ENCODE results near the gene TTLL9.
A peak's percentile ranks its signal among the peaks of the same experiment; 100 is the strongest.

TTLL9 gene

GRCh38 chr20:31835554-31835953, 34.9 kb upstream of the TTLL9 start:
- whole genome bisulfite sequencing, 2 donors (ENCODE audit: extremely low coverage in 2 of 2, insufficient read length in 2 of 2, insufficient replicate concordance in 1 of 2): no CpG with 5 or more reads among the region's 9 CpGs
- Histone ChIP-seq H4K8ac (ENCODE audit: low read depth, low read length) (peak overlapping the region; percentile 84), H3K27ac (replicated peaks; ENCODE audit: low read length) (no peak overlapping the region), H2BK120ac (ENCODE audit: low read depth, low read length) (no peak overlapping the region), H2AK5ac (ENCODE audit: low read depth, low read length) (peak overlapping the region; percentile 72), H3K9me3 (replicated peaks in 1 of 2; ENCODE audit: control insufficient read depth in 2 of 2, insufficient read depth in 1 of 2, low read depth in 1 of 2, low read length in 2 of 2) (no peaks in the 10 kb centered on the region), H2BK12ac (ENCODE audit: low read length) (no peak overlapping the region), H3K4me3 (ENCODE audit: low read length in 2 of 2) (no peak overlapping the region), H3K79me1 (ENCODE audit: low read depth, low read length) (no peaks in the 10 kb centered on the region), H3K9ac (ENCODE audit: low read depth, low read length, poor library complexity) (peak overlapping the region; percentile 38), H2BK15ac (ENCODE audit: low read length) (peak overlapping the region; percentile 18), H3K14ac (ENCODE audit: low read length) (no peak overlapping the region), H2BK5ac (ENCODE audit: low read length) (peak overlapping the region; percentile 21), H3K4me1 (ENCODE audit: control insufficient read depth in 2 of 2, insufficient read depth in 1 of 2, low read depth in 1 of 2, low read length in 2 of 2) (peaks cover 22 to 37% of the 10 kb centered on the region in 2 donors), H2AFZ (ENCODE audit: low read length) (no peak overlapping the region), H3K4me2 (ENCODE audit: insufficient read depth, low read length, poor library complexity, severe bottlenecking) (no peak overlapping the region), H3K23ac (ENCODE audit: low read depth, low read length, poor library complexity) (no peak overlapping the region), H3K4ac (ENCODE audit: low read length) (no peak overlapping the region), H3K18ac (ENCODE audit: low read length) (peak overlapping the region; percentile 66), H3K36me3 (replicated peaks in 1 of 2; ENCODE audit: control insufficient read depth in 2 of 2, insufficient read depth in 2 of 2, low read length in 2 of 2) (no peaks in the 10 kb centered on the region), H4K91ac (ENCODE audit: low read depth, low read length, poor library complexity) (peak overlapping the region; percentile 49), H3K27me3 (ENCODE audit: control insufficient read depth in 3 of 3, insufficient read depth in 3 of 3, low read depth in 1 of 3, low read length in 3 of 3) (no peaks in the 10 kb centered on the region)
- DNase-seq (ENCODE audit: low spot score): no peak

- Histone ChIP-seq H3K4ac (ENCODE audit: low read length) (peak overlapping the region; percentile 20), H3K4me1 (ENCODE audit: control insufficient read depth in 2 of 2, insufficient read depth in 1 of 2, low read depth in 1 of 2, low read length in 2 of 2) (peaks cover 27 to 37% of the 10 kb centered on the region in 2 donors), H3K27ac (replicated peaks; ENCODE audit: low read length) (no peak overlapping the region), H2BK15ac (ENCODE audit: low read length) (peak overlapping the region; percentile 18), H3K27me3 (ENCODE audit: control insufficient read depth in 3 of 3, insufficient read depth in 3 of 3, low read depth in 1 of 3, low read length in 3 of 3) (no peaks in the 10 kb centered on the region), H3K4me3 (ENCODE audit: low read length in 2 of 2) (no peak overlapping the region), H2BK120ac (ENCODE audit: low read depth, low read length) (no peak overlapping the region), H4K91ac (ENCODE audit: low read depth, low read length, poor library complexity) (peak overlapping the region; percentile 49), H3K79me1 (ENCODE audit: low read depth, low read length) (no peaks in the 10 kb centered on the region), H3K18ac (ENCODE audit: low read length) (peak overlapping the region; percentile 66), H3K4me2 (ENCODE audit: insufficient read depth, low read length, poor library complexity, severe bottlenecking) (no peak overlapping the region), H2AFZ (ENCODE audit: low read length) (no peak overlapping the region), H2BK12ac (ENCODE audit: low read length) (no peak overlapping the region), H3K9me3 (replicated peaks in 1 of 2; ENCODE audit: control insufficient read depth in 2 of 2, insufficient read depth in 1 of 2, low read depth in 1 of 2, low read length in 2 of 2) (no peaks in the 10 kb centered on the region), H4K8ac (ENCODE audit: low read depth, low read length) (peak overlapping the region; percentile 84), H2AK5ac (ENCODE audit: low read depth, low read length) (peak overlapping the region; percentile 72), H2BK5ac (ENCODE audit: low read length) (peak overlapping the region; percentile 21), H3K23ac (ENCODE audit: low read depth, low read length, poor library complexity) (no peak overlapping the region), H3K36me3 (replicated peaks in 1 of 2; ENCODE audit: control insufficient read depth in 2 of 2, insufficient read depth in 2 of 2, low read length in 2 of 2) (no peaks in the 10 kb centered on the region), H3K14ac (ENCODE audit: low read length) (no peak overlapping the region), H3K9ac (ENCODE audit: low read depth, low read length, poor library complexity) (no peak overlapping the region)
- no CpG with 5 or more reads among the region's 14 CpGs for WGBS, 2 donors (ENCODE audit: extremely low coverage in 2 of 2, insufficient read length in 2 of 2, insufficient replicate concordance in 1 of 2)
- no peak for DNase-seq (ENCODE audit: low spot score)
These were observed 34.2 kb upstream of the TTLL9 start for GRCh38 chr20:31835977-31836852.

- peaks cover 32 to 38% of the 10 kb centered on the region in 2 donors for H3K4me1 ChIP-seq (ENCODE audit: control insufficient read depth in 2 of 2, insufficient read depth in 1 of 2, low read depth in 1 of 2, low read length in 2 of 2)
- no peak overlapping the region for H3K27ac ChIP-seq (replicated peaks; ENCODE audit: low read length)
These were observed 33.4 kb upstream of the TTLL9 start for GRCh38 chr20:31836853-31837608.

GRCh38 chr20:31837896-31838397, 32.5 kb upstream of the TTLL9 start:
- Histone ChIP-seq H3K4ac (ENCODE audit: low read length) (no peak overlapping the region), H3K9ac (ENCODE audit: low read depth, low read length, poor library complexity) (no peak overlapping the region), H2BK120ac (ENCODE audit: low read depth, low read length) (no peak overlapping the region), H2AFZ (ENCODE audit: low read length) (peak overlapping the region; percentile 32), H3K4me1 (ENCODE audit: control insufficient read depth in 2 of 2, insufficient read depth in 1 of 2, low read depth in 1 of 2, low read length in 2 of 2) (peaks cover 41 to 47% of the 10 kb centered on the region in 2 donors), H3K27ac (replicated peaks; ENCODE audit: low read length) (no peak overlapping the region), H3K18ac (ENCODE audit: low read length) (no peak overlapping the region), H3K14ac (ENCODE audit: low read length) (no peak overlapping the region), H2BK5ac (ENCODE audit: low read length) (no peak overlapping the region), H4K91ac (ENCODE audit: low read depth, low read length, poor library complexity) (no peak overlapping the region), H2BK12ac (ENCODE audit: low read length) (no peak overlapping the region), H3K36me3 (replicated peaks in 1 of 2; ENCODE audit: control insufficient read depth in 2 of 2, insufficient read depth in 2 of 2, low read length in 2 of 2) (no peaks in the 10 kb centered on the region), H3K4me3 (ENCODE audit: low read length in 2 of 2) (no peak overlapping the region), H2AK5ac (ENCODE audit: low read depth, low read length) (no peak overlapping the region), H4K8ac (ENCODE audit: low read depth, low read length) (no peak overlapping the region), H3K4me2 (ENCODE audit: insufficient read depth, low read length, poor library complexity, severe bottlenecking) (no peak overlapping the region), H3K27me3 (ENCODE audit: control insufficient read depth in 3 of 3, insufficient read depth in 3 of 3, low read depth in 1 of 3, low read length in 3 of 3) (no peaks in the 10 kb centered on the region), H3K9me3 (replicated peaks in 1 of 2; ENCODE audit: control insufficient read depth in 2 of 2, insufficient read depth in 1 of 2, low read depth in 1 of 2, low read length in 2 of 2) (no peaks in the 10 kb centered on the region), H3K79me1 (ENCODE audit: low read depth, low read length) (no peaks in the 10 kb centered on the region), H2BK15ac (ENCODE audit: low read length) (no peak overlapping the region), H3K23ac (ENCODE audit: low read depth, low read length, poor library complexity) (no peak overlapping the region)
- WGBS, 2 donors (ENCODE audit: extremely low coverage in 2 of 2, insufficient read length in 2 of 2, insufficient replicate concordance in 1 of 2): no CpG with 5 or more reads among the region's 3 CpGs
- DNase-seq (ENCODE audit: low spot score): no peak

More at GRCh38 chr20:31836853-31837608, 33.4 kb upstream of the TTLL9 start:
- Histone ChIP-seq H2BK12ac (ENCODE audit: low read length) (no peak overlapping the region), H3K18ac (ENCODE audit: low read length) (peak overlapping the region; percentile 39), H2BK15ac (ENCODE audit: low read length) (peak overlapping the region; percentile 3), H3K79me1 (ENCODE audit: low read depth, low read length) (no peaks in the 10 kb centered on the region), H2AK5ac (ENCODE audit: low read depth, low read length) (peak overlapping the region; percentile 6), H3K4me3 (ENCODE audit: low read length in 2 of 2) (no peak overlapping the region), H3K36me3 (replicated peaks in 1 of 2; ENCODE audit: control insufficient read depth in 2 of 2, insufficient read depth in 2 of 2, low read length in 2 of 2) (no peaks in the 10 kb centered on the region), H3K9me3 (replicated peaks in 1 of 2; ENCODE audit: control insufficient read depth in 2 of 2, insufficient read depth in 1 of 2, low read depth in 1 of 2, low read length in 2 of 2) (no peaks in the 10 kb centered on the region), H3K4me2 (ENCODE audit: insufficient read depth, low read length, poor library complexity, severe bottlenecking) (no peak overlapping the region), H3K9ac (ENCODE audit: low read depth, low read length, poor library complexity) (peak overlapping the region; percentile 35), H3K4ac (ENCODE audit: low read length) (no peak overlapping the region), H4K91ac (ENCODE audit: low read depth, low read length, poor library complexity) (no peak overlapping the region), H2AFZ (ENCODE audit: low read length) (no peak overlapping the region), H2BK5ac (ENCODE audit: low read length) (no peak overlapping the region), H3K27me3 (ENCODE audit: control insufficient read depth in 3 of 3, insufficient read depth in 3 of 3, low read depth in 1 of 3, low read length in 3 of 3) (no peaks in the 10 kb centered on the region), H3K14ac (ENCODE audit: low read length) (no peak overlapping the region), H4K8ac (ENCODE audit: low read depth, low read length) (no peak overlapping the region), H3K23ac (ENCODE audit: low read depth, low read length, poor library complexity) (no peak overlapping the region), H2BK120ac (ENCODE audit: low read depth, low read length) (no peak overlapping the region)
- no peak for DNase-seq (ENCODE audit: low spot score)
- WGBS, 2 donors (ENCODE audit: extremely low coverage in 2 of 2, insufficient read length in 2 of 2, insufficient replicate concordance in 1 of 2): no CpG with 5 or more reads among the region's 5 CpGs

Data from neuronal stem cell (in vitro differentiated cells).